GM19238 (cell line): Measurements from ENCODE around the gene TEX101.
"Not testable (repeated sequence)": the region's sequence is repeated elsewhere in the genome, so short reads cannot be mapped to it uniquely, and the experiment has no call there.

Experiments used
- DNase-seq: peaks from one replicate; pipeline ENCODE4 v3.0.0; 2011; ENCODE audit warnings: low spot score; ENCODE audit not compliant: insufficient read length

Gene TEX101

GRCh38 chr19:43414554-43414953 lies at the start of gene TEX101:
TEX101 (plus strand) TSS chr19:43414890; CDS start chr19:43415920, 1,030 bp downstream.
- DNase-seq = no peak

- not testable (repeated sequence) for DNase-seq
These were observed 49.0 kb upstream of the TEX101 start for GRCh38 chr19:43365677-43366076.

DNA sequence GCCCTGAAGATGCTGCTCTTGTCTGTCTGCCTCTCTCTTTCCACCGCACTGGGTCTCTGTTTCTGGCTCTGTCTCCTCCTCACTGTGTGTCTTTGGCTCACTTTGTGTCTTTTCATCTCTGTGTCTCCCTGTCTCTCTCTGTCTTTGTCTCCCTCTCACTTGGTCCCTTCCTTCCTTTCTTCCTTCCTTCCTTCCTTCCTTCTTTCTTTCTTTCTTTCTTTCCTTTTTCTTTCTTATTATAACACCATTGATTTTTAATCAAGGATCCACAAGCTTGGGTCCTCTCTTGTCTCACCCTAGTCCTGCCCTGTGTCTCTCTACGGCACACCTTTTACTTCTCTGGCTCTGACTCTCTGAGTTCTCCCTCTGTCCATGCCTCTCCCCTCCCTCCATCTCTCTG lies 46.9 kb upstream of the TEX101 start:
- DNase-seq = no peak

DNA sequence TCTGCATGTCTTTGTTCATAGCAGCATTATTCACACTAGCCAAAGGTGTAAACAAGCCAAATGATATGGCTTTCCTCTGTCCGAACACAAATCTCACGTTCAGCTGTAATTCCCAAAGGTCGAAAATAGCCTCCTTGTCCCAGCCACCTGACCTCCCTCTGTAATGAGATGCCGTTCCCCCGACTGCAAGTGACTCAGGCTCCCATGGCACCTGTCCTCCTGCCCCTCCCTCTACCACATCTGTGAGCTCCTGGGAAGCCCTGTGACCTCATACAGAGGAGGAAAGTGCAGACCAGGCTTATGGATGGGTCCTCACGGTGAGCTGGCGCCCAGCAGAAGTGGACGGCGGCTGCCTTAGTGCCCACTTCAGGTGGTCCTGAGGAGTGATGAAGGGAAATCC lies 45.8 kb upstream of the TEX101 start:
- DNase-seq = not testable (repeated sequence)

DNA sequence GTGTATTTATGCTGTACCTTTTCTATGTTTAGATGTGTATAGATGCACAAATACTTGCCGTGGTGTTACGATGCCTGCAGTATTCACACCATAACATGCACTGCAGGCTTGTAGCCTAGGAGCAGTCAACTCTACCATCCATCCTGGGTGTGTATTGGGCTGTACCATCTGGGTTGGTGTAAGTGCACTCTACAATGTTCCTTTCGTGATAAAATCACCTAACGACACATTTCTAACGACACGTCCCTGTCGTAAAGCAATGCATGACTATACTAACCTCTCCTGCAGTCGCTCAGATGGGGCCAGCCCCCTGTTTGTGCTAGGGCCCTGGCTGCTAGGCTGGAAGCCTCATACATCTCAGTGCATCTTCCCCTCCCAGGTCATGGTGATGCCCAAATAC lies 42.8 kb upstream of the TEX101 start:
- no peak for DNase-seq

- DNase-seq = no peak
These were observed 42.2 kb upstream of the TEX101 start for GRCh38 chr19:43372462-43372861.

- DNase-seq = not testable (repeated sequence)
These were observed 37.1 kb upstream of the TEX101 start for GRCh38 chr19:43377624-43378023.

DNA sequence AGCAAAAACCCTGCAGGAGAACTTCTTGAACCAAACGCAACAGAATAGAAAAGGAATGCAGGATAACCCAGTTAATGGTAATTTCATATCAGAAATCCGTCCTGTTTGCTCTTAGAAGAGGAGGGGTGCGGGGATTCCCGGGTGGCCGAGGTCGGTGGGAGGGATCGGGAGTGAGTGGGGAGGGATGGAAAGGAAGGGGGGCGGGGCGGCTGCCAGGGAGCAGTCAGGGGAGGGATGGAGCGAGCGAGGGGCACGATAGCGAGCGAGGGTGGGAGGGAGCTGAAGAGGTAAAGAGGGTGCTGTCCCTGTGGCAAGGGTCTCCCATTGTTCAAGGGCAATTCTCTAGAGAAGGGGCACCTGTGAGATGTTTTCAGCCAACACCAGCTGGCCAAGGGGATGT lies 34.7 kb upstream of the TEX101 start:
- no peak for DNase-seq

DNA sequence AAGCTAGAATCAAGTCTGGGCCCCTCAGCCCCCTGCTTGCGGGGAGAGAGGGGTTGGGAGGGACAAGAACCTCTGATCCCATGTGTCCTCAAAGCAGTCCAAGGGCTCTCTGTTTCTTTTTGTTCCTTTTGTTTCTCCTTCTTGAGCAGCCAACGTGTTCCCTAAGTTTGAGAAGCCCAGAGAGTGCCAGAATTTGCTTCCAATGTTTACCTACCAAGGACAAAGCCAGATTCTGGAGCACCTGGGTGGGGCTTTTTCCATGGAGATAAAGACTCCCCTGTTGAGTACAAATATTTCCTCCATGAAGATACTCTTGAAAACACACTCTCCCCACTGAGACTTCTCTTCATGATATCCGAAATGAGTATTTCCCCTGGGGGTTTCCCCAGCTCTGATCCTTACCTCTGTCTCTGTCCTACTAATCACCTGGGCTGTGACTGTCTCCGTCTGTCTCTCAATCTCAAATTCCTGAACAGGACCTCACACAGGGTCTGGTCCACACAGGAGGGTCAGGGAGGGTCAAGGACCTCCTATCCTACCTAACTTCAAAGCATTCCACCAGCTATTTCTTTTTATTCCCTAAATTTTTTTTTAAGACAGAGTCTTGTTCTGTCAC lies 33.8 kb upstream of the TEX101 start:
- no peak for DNase-seq

GRCh38 chr19:43382586-43383216 lies 32.0 kb upstream of the TEX101 start:
- DNase-seq = not testable (repeated sequence)

DNA sequence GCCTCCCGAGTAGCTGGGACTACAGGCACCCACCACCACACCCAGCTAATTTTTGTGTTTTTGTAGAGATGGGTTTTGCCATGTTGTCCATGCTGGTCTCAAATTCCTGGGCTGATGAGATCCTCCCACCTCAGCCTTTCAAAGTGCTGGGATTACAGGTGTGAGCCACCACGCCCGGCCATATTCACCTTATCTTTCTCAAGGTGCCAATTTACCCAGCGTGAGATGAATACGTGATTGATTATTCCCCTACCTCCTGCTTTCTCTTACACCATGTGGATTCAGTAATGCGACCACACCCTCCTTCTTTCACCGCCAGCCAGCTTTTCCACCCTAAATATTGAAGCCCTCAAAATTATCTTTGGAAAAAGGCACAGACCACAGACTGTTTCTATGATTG lies 31.4 kb upstream of the TEX101 start:
- not testable (repeated sequence) for DNase-seq

DNA sequence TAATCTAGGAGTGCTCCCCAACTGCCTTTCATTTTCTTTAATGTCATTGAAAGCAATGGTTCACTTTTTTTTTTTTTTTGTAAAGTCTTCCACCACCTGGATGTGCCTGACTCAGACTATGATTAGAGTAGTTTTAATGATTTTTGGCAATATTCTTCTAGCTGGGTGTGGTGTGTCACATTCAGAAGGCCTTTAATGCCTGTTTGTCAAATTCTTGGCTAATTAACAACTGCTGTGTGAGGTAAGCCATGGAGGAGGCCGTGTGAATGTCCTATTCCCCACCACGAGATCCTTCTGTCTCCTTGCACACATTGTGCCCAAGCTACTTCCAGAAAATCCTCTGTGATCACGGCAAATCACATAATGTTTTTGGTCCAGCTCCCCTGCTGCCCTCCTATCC lies 30.9 kb upstream of the TEX101 start:
- not testable (repeated sequence) for DNase-seq

DNA sequence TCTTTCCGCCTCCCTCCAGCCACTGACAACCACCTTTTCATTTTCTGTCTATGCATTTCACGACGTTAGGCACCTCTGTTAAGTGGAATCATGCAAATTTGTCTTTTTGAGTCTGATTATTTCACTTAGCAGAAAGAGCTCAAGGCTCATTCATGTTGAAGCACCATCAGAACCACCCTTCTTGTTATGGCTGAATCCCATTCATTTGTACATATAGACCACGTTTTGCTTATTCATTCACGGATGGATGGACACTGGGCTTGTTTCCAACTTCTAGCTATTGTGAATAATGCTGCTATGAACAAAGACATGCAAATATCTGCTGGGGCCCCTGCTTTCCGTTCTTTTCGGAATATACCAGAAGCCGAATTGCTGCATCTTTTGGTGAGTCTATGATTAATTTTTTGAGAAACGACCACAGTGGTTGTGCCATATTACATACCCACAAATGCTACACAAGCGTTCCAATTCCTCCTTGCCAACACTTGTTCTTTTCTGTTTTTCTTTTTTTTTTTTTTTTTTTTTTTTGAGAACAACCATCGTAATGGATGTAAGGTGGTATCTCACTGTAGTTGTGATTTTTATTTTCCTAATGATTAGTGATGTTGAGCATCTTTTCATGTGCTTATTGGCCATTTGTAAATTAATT lies 23.7 kb upstream of the TEX101 start:
- DNase-seq = not testable (repeated sequence)

DNA sequence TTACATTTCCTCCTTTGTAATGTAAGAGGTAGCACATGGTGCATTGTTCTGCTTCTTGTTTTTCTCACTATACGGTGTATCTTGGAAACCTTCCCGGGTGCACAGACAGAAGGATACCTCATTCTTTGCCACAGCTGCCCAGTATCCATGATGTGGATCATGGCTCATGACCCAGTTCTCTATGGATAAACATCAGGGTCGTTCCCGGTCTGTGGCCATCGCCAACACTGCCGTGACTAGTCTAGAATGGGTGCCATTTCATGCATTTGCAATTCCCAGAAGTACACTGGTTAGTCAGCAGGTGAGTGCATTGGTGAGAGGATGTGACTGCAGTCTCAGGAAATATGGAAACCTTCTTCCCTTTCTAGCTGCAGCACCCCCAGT lies 23.1 kb upstream of the TEX101 start:
- DNase-seq = not testable (repeated sequence)

DNA sequence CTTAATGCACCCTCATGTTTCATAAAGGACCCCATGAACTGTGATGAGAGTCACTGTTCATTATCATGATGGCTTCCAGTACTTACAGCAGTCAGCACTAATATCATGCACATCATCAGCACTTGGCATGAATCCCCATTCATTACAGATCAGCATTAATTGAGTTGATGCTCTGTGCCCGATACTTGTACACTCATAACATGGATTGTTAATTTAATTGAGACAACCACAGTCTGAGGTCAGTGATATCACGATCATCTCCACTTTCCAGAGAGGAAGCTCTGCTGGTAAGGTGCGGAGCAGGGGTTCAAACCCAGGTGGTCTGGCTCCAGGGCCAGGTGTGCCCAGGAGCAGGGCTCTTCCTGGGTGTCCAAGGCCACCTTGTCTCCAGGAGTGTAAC lies 21.2 kb upstream of the TEX101 start:
- not testable (repeated sequence) for DNase-seq

GRCh38 chr19:43395561-43395960 lies 19.1 kb upstream of the TEX101 start:
- DNase-seq = no peak

DNA sequence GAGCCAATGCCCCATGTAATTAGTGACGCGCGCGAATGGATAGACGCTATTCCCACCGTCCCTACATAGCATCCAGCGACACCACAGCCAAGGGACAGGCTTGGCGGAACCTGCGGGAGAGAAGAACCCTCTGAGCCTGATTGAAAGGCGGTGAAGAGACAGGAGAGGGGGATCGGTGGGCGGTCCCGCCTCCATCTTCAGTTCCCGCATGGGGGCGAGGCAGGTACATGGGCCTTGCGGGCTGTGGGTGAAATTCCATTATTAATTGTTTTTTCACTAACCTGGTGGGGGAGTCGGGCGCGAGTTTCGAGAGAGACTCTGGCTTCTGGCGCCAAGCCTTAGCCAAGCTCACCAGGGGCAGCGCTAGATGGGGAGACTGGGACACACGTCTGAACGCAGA lies 8.4 kb upstream of the TEX101 start:
- no peak for DNase-seq

DNA sequence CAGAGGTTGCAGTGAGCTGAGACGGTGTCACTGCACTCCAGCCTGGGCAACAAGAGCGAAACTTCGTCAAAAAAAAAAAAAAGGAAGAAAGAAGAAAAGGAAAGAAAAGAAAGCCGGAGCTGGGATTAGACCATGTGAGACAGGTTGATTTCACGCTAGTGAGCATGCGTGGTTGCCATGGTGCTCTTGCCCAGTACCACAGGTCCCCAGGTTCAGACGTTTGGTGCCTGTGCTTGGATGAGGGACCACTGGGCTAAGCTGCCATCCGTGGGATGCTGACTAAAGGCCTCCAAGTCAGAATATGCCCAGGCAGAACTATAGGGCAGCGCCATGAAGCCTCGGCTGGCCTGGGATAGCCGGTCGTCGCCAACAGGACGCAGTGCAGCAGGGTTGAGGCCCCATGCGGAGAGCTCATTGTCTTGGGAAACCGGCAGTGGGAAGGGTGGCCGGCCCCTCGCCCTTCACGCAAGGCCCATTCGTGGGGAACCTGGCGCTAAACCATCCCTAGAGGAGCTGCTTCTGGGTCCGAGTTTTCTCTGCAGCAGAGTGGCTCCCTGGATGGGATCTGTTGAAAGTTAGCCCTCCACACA lies 7.2 kb upstream of the TEX101 start:
- DNase-seq = no peak

DNA sequence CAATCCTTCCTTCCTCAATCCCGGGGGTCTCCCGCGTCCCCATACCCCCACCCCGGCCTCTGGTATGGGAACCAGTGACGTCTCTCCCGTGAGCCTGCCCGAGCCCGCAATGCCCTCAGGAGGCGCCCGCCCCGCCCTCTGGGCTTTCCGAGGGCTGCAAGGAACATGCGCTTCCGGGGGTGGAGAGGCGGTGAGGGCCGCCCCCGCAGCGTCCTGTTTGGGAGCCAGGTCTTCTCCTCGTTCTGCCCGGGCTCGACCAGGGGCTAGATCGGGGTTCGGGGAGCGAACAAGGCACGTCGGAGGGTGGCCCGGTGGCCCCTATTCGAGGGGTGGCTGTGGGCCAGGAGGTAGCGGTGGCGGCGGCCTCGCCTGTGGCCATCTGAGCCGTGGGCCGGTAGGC lies 6.6 kb upstream of the TEX101 start:
- no peak for DNase-seq

- DNase-seq = no peak
These were observed 5.3 kb upstream of the TEX101 start for GRCh38 chr19:43409415-43409814.

DNA sequence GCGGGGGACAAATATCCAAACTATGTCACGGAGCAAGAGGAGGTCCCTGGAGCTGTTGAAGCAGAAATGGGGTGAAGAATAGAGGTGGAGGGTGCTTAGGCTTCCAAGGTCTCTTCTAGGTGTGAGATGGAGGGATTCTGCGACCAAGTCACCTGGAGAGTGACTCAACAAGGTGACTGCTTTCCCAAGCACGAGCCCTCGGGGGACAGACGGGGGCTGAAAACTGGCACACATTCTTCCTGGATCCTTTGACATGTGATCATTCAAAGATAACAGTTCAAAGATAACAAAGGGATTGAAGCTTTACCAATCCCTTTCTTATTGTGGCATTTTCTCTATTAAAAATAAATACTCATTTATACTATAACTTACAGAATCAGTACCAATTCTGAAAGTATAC lies 2.2 kb upstream of the TEX101 start:
- no peak for DNase-seq

GRCh38 chr19:43416951-43417623 lies 2.4 kb downstream of the TEX101 start:
- no peak for DNase-seq
